Lower lobe of right lung (tissue), 2 donors: Measurements from ENCODE around the gene CYTH3. TPM values are rescaled to one million over a fixed set of nuclear protein-coding genes. Genes with fewer than 3 reads are reported as not detected.
"Not testable (repeated sequence)": the region's sequence is repeated elsewhere in the genome, so short reads cannot be mapped to it uniquely, and the experiment has no call there.

Experiments used
- ATAC-seq, 2 donors: fragments of 200-7000 bp; cut with Tn5 transposase; one replicate each; pipeline ENCODE4 v1.9.1; 2020 to 2022; ENCODE audit warnings: mild to moderate bottlenecking in 2 of 2, moderate library complexity in 2 of 2
- DNase-seq: peaks from one replicate; pipeline ENCODE4 v3.0.0-alpha.2; 2020
- H3K27ac ChIP-seq: fragments of 200-600 bp; one replicate; pipeline ENCODE4 v1.8.0; 2022
- H3K27me3 ChIP-seq: fragments of 200-600 bp; one replicate; pipeline ENCODE4 v1.8.0; 2022; ENCODE audit warnings: low read depth
- H3K36me3 ChIP-seq: fragments of 200-600 bp; one replicate; pipeline ENCODE4 v1.8.0; 2022; ENCODE audit warnings: mild to moderate bottlenecking
- H3K4me1 ChIP-seq: fragments of 200-600 bp; one replicate; pipeline ENCODE4 v1.8.0; 2022
- H3K4me3 ChIP-seq: fragments of 200-600 bp; one replicate; pipeline ENCODE4 v1.8.0; 2022; ENCODE audit warnings: mild to moderate bottlenecking
- H3K9me3 ChIP-seq: fragments of 200-600 bp; one replicate; pipeline ENCODE4 v1.8.0; 2022
- CTCF ChIP-seq: fragments of 200-600 bp; IDR thresholded peaks from one replicate; pipeline ENCODE4 v1.8.0; 2022; ENCODE audit warnings: antibody characterized with exemption, mild to moderate bottlenecking
- intact Hi-C: fragments of 100-400 bp; cut with DNase I; formaldehyde crosslinking; loops from one replicate; pipeline ENCODE4 v1.11.0; 2022
- total RNA-seq: library from RNA; stranded (reverse); fragmentation: NEBNext Ultra II Directional; extraction: Animal tissue kit (Norgen Biotek cat#: 25700); gene quantifications from one replicate; pipeline ENCODE4 v1.2.1, GENCODE V29; 2021
- donor health status: DM: no; HTN: yes; CAD: no; lungs with severe emphysema.

CYTH3 gene
- total RNA-seq, 1 donor from 2014 or later: 26.1 TPM

DNA sequence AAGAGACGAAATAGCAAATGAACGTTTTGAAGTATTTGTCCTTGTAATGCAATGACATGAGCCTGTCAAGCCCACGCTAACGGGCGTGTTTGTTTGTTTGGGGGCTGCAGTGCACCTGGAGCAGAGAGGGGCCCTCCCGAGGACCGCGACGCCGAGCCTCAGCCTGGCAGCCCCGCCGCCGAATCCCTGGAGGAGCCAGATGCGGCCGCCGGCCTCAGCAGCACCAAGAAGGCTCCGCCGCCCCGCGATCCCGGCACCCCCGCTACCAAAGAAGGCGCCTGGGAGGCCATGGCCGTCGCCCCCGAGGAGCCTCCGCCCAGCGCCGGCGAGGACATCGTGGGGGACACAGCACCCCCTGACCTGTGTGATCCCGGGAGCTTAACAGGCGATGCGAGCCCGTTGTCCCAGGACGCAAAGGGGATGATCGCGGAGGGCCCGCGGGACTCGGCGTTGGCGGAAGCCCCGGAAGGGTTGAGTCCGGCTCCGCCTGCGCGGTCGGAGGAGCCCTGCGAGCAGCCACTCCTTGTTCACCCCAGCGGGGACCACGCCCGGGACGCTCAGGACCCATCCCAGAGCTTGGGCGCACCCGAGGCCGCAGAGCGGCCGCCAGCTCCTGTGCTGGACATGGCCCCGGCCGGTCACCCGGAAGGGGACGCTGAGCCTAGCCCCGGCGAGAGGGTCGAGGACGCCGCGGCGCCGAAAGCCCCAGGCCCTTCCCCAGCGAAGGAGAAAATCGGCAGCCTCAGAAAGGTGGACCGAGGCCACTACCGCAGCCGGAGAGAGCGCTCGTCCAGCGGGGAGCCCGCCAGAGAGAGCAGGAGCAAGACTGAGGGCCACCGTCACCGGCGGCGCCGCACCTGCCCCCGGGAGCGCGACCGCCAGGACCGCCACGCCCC is 118.5 kb downstream of the CYTH3 start:
- H3K27ac ChIP-seq: no peak overlapping the region
- H3K4me1 ChIP-seq: no peaks in the 10 kb centered on the region
- no peak overlapping the region for H3K4me3 ChIP-seq
- intact Hi-C loops: no loop called here
- ATAC-seq (peak; percentile 12 to 38), DNase-seq (no peak)
- no peaks in the 10 kb centered on the region for H3K9me3 ChIP-seq
- peaks cover 98% of the 10 kb centered on the region for H3K36me3 ChIP-seq
- no peaks in the 10 kb centered on the region for H3K27me3 ChIP-seq
- TF ChIP-seq CTCF: no peak

GRCh38 chr7:6151994-6152735 is 120.3 kb downstream of the CYTH3 start:
- H3K4me3 ChIP-seq: no peak overlapping the region
- H3K36me3 ChIP-seq: peaks cover 100% of the 10 kb centered on the region
- intact Hi-C loops: no loop called here
- no peaks in the 10 kb centered on the region for H3K9me3 ChIP-seq
- TF ChIP-seq CTCF: no peak
- no peak overlapping the region for H3K27ac ChIP-seq
- ATAC-seq (no peak), DNase-seq (no peak)
- H3K27me3 ChIP-seq: no peaks in the 10 kb centered on the region
- H3K4me1 ChIP-seq: no peaks in the 10 kb centered on the region

DNA sequence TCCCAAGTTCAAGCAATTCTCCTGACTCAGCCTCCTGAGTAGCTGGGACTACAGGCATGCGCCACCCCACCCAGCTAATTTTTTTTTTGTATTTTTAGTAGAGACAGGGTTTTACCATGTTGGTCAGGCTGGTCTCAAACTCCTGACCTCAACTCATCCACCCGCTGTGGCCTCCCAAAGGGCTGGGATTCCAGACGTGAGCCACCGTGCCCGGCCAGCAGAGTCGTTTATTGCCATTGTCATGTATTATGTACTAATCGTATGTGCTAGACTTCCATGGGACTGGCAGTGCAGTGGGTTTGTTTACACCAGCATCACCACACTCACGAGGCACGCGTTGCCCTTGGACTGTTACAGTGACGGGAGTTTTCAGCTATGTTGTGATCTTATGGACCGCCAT is 120.9 kb downstream of the CYTH3 start:
- H3K4me3 ChIP-seq, H3K9me3 ChIP-seq, intact Hi-C loops, H3K27me3 ChIP-seq, H3K4me1 ChIP-seq, DNase-seq, H3K27ac ChIP-seq, ATAC-seq: not testable (repeated sequence)
- peaks cover 100% of the 10 kb centered on the region for H3K36me3 ChIP-seq

DNA sequence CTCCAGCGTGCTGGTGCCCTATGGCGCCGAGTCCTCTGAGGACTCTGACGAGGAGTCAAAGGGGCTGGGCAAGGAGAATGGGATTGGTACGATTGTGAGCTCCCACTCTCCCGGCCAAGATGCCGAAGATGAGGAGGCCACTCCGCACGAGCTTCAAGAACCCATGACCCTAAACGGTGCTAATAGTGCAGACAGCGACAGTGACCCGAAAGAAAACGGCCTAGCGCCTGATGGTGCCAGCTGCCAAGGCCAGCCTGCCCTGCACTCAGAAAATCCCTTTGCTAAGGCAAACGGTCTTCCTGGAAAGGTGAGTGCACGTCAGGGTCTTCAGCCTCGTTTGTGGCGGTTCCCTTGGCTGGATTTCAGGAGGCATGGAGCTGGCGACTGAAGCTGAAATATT is 122.4 kb downstream of the CYTH3 start:
- ATAC-seq (no peak), DNase-seq (no peak)
- Histone ChIP-seq H3K4me1 (no peaks in the 10 kb centered on the region), H3K9me3 (no peaks in the 10 kb centered on the region), H3K4me3 (no peak overlapping the region), H3K27me3 (no peaks in the 10 kb centered on the region), H3K36me3 (peaks cover 100% of the 10 kb centered on the region), H3K27ac (no peak overlapping the region)
- no peak for TF ChIP-seq CTCF
- intact Hi-C loops: no loop called here

- Histone ChIP-seq H3K27ac (no peak overlapping the region), H3K4me1 (no peaks in the 10 kb centered on the region), H3K27me3 (no peaks in the 10 kb centered on the region), H3K4me3 (no peak overlapping the region), H3K9me3 (no peaks in the 10 kb centered on the region), H3K36me3 (peaks cover 100% of the 10 kb centered on the region)
- intact Hi-C loops: no loop called here
- TF ChIP-seq CTCF: no peak
- no peak for DNase-seq
- no peak for ATAC-seq
These were observed 123.6 kb downstream of the CYTH3 start for GRCh38 chr7:6148724-6149360.
